Activated CD8-positive, alpha-beta T cell treated with anti-CD3 and anti-CD28 coated beads for 36 hours (primary cell): Measurements from ENCODE around the gene KRTDAP. TPM values are rescaled to one million over a fixed set of nuclear protein-coding genes. Genes with fewer than 3 reads are reported as not detected.

Source experiments
- ATAC-seq: fragments of 200-7000 bp; cut with Tn5 transposase; one replicate; pipeline ENCODE4 v1.10.0; 2021; ENCODE audit warnings: mild to moderate bottlenecking, moderate library complexity
- CTCF ChIA-PET: fragments of 350-600 bp; sonication (Branson Sonifier 250); formaldehyde crosslinking; loops from one replicate; lab custom pipeline; 2021; ENCODE audit warnings: antibody characterized with exemption; lab: Charles Lee
- POLR2A ChIA-PET: fragments of 350-600 bp; sonication (Branson Sonifier 250); formaldehyde crosslinking; loops from one replicate; lab custom pipeline; 2021; ENCODE audit warnings: antibody characterized with exemption; lab: Charles Lee
- DNase-seq: peaks from one replicate; pipeline ENCODE4 v3.0.0-alpha.2; 2020
- H3K27ac Mint-ChIP-seq: one replicate; pipeline ENCODE4 v1.8.0; 2021; ENCODE audit warnings: mild to moderate bottlenecking, mixed read lengths
- H3K27me3 Mint-ChIP-seq: one replicate; pipeline ENCODE4 v1.8.0; 2021; ENCODE audit warnings: mixed read lengths
- H3K36me3 Mint-ChIP-seq: one replicate; pipeline ENCODE4 v1.8.0; 2021; ENCODE audit warnings: low read depth, mixed read lengths
- H3K4me1 Mint-ChIP-seq: one replicate; pipeline ENCODE4 v1.8.0; 2021; ENCODE audit warnings: low read depth, mixed read lengths
- H3K4me3 Mint-ChIP-seq: one replicate; pipeline ENCODE4 v1.8.0; 2021; ENCODE audit warnings: mild to moderate bottlenecking, moderate library complexity, mixed read lengths
- H3K9me3 Mint-ChIP-seq: one replicate; pipeline ENCODE4 v1.8.0; 2021; ENCODE audit warnings: mixed read lengths
- intact Hi-C: fragments of 100-400 bp; cut with micrococcal nuclease; formaldehyde crosslinking; loops from one replicate; pipeline ENCODE4 v1.10.0; 2022
- total RNA-seq, 2 experiments: library from RNA; stranded (reverse); gene quantifications; one replicate each; pipeline ENCODE4 v1.2.3, GENCODE V29; 2021
- TF ChIP-seq, protein P1 (sequence below): fragments of 200-600 bp; IDR thresholded peaks from one replicate; pipeline ENCODE4 v1.8.0; 2022; ENCODE audit warnings: antibody characterized with exemption, mild to moderate bottlenecking

KRTDAP gene
- total RNA-seq, 2 experiments from 2014 or later: not detected

DNA sequence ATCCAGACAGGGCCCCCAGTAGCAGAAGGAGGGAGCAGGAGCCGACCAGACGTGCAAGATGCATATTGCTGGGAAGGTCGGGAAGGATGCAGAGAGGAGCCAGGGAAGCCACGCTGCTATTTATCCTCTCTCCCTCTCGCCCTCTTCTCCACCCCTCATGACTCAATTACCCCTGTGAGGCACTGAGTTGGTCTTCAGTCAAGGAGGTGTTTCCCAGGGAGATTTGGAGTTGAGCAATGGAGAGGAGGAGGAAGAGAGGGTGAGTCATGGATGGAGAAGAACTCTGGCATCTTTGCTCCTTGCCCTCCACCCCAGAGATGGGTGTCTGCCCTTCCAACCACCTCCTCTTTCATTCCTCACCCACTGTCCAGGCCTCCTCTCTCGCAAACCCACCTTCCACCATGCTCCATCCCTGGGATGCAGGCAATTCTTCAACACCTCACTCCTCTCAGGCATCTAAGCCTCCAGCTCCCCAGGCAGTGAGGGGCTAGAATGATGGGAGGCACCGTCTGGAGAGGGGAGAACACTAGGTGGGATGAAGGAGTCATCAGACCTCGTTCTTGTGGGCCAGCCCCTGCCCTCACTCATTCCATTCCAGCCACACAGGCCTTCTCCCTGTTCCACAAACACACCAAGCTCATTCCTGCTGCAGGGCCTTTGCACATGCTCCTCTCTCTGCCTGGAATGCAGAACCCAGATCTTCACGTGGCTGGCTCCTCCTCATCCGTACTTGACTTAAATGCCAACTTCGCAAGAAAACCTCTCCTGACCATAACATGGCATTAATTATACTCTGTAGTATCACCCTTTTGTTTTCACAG lies 38.2 kb upstream of the KRTDAP start, which contains the start of gene SBSN:
SBSN (minus strand) TSS at position 94 of the 821 bp plus-strand sequence; CDS start at position 64, 30 bp downstream.
- intact Hi-C loops: no loop called here
- POLR2A ChIA-PET: no interaction called here
- TF ChIP-seq, protein P1, sequence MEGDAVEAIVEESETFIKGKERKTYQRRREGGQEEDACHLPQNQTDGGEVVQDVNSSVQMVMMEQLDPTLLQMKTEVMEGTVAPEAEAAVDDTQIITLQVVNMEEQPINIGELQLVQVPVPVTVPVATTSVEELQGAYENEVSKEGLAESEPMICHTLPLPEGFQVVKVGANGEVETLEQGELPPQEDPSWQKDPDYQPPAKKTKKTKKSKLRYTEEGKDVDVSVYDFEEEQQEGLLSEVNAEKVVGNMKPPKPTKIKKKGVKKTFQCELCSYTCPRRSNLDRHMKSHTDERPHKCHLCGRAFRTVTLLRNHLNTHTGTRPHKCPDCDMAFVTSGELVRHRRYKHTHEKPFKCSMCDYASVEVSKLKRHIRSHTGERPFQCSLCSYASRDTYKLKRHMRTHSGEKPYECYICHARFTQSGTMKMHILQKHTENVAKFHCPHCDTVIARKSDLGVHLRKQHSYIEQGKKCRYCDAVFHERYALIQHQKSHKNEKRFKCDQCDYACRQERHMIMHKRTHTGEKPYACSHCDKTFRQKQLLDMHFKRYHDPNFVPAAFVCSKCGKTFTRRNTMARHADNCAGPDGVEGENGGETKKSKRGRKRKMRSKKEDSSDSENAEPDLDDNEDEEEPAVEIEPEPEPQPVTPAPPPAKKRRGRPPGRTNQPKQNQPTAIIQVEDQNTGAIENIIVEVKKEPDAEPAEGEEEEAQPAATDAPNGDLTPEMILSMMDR: no peak
- CTCF ChIA-PET: no interaction called here
- ATAC-seq (no peak), DNase-seq (no peak)
- Mint-ChIP-seq H3K27ac (no peak within 1 kb of the TSS), H3K27me3 (peaks cover 31% of the 10 kb centered on the region), H3K4me3 (no peak within 1 kb of the TSS), H3K36me3 (no peaks in the 10 kb centered on the region), H3K9me3 (no peaks in the 10 kb centered on the region), H3K4me1 (peaks cover 5% of the 10 kb centered on the region)

DNA sequence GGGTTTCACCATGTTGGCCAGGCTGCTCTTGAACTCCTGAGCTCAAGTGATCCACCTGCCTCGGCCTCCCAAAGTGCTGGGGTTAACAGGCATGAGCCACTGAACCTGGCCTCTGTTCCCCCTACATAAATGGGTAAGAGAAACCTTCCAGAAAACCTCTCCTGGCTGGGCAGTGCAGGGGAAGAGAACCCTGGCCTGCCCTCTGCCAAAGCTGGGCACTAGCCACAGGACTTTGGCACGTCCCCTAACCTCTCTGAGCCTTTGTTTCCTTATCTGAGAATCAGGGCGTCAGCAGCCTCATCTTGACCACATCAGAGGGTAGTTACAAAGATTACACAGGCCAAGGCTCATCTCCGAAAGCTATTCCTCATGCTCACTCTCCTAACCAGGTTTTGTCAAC lies 35.6 kb upstream of the KRTDAP start:
- POLR2A ChIA-PET: interaction anchor here (0.8 kb wide), 1 partner anchor 17 kb away, joined by 3 read pairs; no protein-coding TSS in a partner anchor
- no peak overlapping the region for H3K27ac Mint-ChIP-seq

DNA sequence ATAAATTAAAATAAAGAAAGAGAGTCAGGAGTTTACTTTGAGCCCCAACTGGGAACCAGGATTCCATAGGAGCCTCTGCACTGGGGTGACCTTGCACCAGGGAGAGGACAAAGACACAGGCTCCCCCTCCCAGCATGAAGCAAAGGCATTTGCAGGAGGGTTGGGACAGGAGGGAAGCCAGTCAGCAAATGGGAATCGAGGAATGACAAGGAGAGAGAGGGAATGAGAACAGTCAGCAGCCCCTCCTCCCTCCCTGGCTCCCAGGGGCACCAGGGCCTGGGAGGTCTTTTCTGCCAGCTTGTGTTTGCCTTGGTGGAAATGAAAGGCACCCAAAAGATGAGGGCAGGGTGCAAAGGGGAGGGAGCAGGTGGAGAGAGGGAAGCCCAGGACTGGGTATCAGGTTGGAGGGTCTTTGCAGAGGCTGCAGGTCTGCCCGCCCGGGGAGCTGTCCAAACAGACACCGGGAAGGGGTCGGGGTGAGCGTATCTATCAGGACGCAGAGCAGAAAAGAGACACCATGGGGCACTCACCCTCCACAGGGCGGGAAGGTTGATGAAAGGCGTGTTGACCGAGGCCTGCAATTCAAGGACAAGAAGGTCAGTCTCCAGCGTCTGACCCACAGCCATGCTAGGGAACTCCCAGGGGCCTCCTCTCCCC lies 34.0 kb upstream of the KRTDAP start:
- Mint-ChIP-seq H3K4me1 (no peaks in the 10 kb centered on the region), H3K27me3 (peaks cover 20% of the 10 kb centered on the region), H3K9me3 (no peaks in the 10 kb centered on the region), H3K36me3 (no peaks in the 10 kb centered on the region), H3K27ac (no peak overlapping the region), H3K4me3 (no peak overlapping the region)
- TF ChIP-seq, protein P1: no peak
- DNase-seq (no peak), ATAC-seq (no peak)
- POLR2A ChIA-PET: no interaction called here
- CTCF ChIA-PET: interaction anchor here (1.1 kb wide), 1 partner anchor 14 kb away, joined by 4 read pairs; no protein-coding TSS in a partner anchor
- intact Hi-C loops: no loop called here

More for the DNA sequence above, 35.6 kb upstream of the KRTDAP start:
- CTCF ChIA-PET: interaction anchor here (0.7 to 1.4 kb wide), 2 partner anchors 16 to 23 kb away, joined by 3 to 5 read pairs; no protein-coding TSS in a partner anchor
- no peak overlapping the region for H3K4me3 Mint-ChIP-seq
- no peaks in the 10 kb centered on the region for H3K4me1 Mint-ChIP-seq
- no peak for ATAC-seq
- no peaks in the 10 kb centered on the region for H3K36me3 Mint-ChIP-seq
- TF ChIP-seq, protein P1: no peak
- H3K27me3 Mint-ChIP-seq: peaks cover 23% of the 10 kb centered on the region
- no peak for DNase-seq
- intact Hi-C loops: no loop called here
- no peaks in the 10 kb centered on the region for H3K9me3 Mint-ChIP-seq

DNA sequence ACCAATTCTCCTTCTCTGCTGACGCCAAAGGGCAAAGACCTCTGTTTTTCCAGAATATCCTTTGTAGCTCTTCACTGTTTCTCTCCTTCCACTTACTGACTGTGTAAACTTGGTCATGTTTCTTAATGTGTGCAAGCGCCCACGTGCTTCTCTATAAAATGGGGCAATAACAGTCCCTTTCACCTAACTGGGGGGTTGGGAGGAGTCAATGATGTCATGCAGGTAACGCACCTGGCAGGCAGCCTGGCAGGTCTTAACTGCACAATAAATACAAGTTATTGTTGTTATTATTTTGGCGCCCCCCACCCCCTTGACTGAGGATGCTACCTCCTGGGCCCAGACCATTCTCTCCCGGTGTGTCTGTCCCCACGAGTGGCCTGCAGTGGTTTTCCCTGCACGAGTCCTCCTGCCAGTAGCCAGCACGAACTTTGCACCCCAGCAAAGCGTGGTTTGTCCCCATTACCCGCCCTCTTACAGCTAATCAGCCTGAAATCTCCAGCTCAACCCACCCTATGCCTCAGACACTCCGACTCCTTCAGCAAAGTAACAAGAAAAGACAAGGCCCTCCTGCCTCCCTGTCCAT lies 32.6 kb upstream of the KRTDAP start:
- ATAC-seq (no peak), DNase-seq (no peak)
- no peak overlapping the region for H3K27ac Mint-ChIP-seq
- no peak overlapping the region for H3K4me3 Mint-ChIP-seq
- H3K36me3 Mint-ChIP-seq: no peaks in the 10 kb centered on the region
- TF ChIP-seq, protein P1: no peak
- no peaks in the 10 kb centered on the region for H3K9me3 Mint-ChIP-seq
- peaks cover 9% of the 10 kb centered on the region for H3K27me3 Mint-ChIP-seq
- POLR2A ChIA-PET: no interaction called here
- H3K4me1 Mint-ChIP-seq: no peaks in the 10 kb centered on the region
- CTCF ChIA-PET: no interaction called here
- intact Hi-C loops: no loop called here
